GM18858 (cell line): ENCODE measurements around the gene LOXL3.
A peak's percentile ranks its signal among the peaks of the same experiment; 100 is the strongest.
"Not testable (repeated sequence)": the region's sequence is repeated elsewhere in the genome, so short reads cannot be mapped to it uniquely, and the experiment has no call there.

Source experiments
- ATAC-seq: cut with Tn5 transposase; IDR thresholded peaks from one replicate; pipeline ENCODE4 v1.9.1; 2021; ENCODE audit not compliant: unreplicated experiment

LOXL3 gene

GRCh38 chr2:74493546-74493945, 60.2 kb downstream of the LOXL3 start:
- ATAC-seq = no peak

GRCh38 chr2:74491648-74492544, 61.8 kb downstream of the LOXL3 start:
- no peak for ATAC-seq

- no peak for ATAC-seq
These were observed 63.8 kb downstream of the LOXL3 start for GRCh38 chr2:74489906-74490305.

DNA sequence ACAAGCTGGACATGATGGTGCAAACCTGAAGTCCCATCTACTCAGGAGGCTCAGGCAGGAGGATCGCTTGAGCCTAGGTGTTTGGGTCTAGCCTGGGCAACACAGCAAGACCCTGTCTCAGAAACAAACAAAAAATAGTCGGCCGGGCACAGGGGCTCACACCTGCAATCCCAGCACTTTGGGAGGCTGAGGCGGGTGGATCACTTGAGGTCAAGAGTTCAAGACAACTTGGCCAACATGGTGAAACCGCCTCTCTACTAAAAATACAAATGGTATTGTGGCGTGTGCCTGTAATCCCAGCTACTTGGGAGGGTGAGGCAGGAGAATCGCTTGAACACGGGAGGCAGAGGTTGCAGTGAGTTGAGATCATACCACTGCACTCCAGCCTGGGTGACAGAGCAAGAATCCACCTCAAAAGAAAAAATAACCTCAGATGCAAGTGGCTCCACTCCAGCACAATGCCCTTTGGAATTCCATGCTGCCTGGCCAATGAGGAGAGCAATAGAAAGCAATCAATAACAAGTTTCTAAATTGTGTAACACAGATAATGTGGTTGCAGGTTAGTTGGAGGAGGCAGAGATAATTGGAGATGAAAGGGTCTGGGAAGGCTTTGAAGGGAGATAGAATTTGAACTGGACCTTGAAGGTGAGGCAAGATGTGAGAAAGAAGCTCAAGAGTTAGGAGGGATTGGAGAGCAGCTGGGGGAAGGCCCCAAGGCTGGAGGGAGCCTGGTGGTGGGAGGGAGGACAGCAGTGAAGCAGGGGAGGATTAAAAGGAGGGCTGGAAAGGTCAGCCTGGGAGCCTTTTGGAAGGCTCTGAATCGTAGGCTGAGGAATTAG, 64.9 kb downstream of the LOXL3 start:
- no peak for ATAC-seq

DNA sequence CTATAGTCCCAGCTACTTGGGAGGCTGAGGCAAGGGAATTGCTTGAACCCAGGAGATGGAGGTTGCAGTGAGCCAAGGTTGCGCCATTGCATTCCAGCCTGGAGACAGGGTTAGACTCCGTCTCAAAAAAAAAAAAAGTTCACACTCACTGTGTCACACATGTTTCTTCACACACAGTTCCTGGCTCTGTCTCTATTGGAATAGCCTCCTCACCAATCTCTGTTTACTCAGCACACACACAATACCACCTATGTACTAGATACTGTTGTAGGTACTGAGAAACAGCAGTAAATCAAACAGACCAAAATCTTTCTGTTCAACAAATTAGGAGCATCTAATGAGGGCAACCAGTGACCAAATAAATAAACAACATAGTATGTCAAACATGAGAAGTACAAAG, 67.6 kb downstream of the LOXL3 start:
- no peak for ATAC-seq

- not testable (repeated sequence) for ATAC-seq
These were observed 70.0 kb downstream of the LOXL3 start for GRCh38 chr2:74483675-74484164.

DNA sequence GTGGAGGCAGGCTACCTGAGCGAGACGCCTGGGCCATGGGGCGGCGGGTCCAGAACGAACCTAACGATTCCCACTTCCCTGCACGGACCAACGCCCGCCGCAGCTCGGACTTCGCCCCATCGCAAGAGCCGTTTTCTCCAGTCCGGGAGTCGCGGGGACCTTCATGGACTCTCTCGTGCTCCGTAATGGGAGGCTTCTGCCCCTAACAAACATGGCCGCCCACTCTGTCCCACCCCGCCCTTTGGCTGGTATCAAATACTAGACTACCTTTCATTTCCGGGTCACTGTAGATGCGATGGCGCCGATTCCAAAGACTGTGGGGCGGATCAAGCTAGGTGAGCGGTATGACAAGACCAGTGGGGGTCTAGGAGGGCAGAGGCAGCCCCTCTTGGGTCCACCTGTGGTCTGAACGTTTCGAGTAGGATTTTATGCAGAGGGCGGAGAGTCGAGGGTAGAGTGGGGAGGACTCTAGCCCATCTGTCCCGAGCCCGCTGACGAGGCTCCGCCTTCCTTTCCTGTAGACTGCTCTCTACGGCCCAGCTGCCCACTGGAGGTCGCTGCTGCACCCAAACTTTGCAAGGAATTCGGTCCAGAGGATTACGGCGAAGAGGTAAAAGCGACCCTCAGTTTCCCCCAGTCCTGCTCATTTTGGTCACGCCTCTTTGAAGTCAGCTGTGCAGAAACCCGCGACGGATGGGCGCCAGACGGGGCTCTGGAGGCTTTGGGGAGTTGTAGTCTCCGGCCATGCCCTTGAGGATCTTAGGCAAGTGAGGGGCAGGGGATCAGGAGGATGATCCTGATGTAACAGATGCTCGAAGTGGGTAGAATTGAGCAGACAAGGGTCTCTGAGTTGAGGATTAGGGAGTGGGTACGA, 70.7 kb downstream of the LOXL3 start, which contains the start of the genes CCDC142 and TTC31:
TSS of gene CCDC142 (minus strand) at position 198 of the 874 bp plus-strand sequence. CDS start at position 37, 161 bp downstream.
TSS of gene TTC31 (plus strand) at position 281 of the 874 bp plus-strand sequence. CDS start at position 296, 15 bp downstream.
- peak; percentile 78 for ATAC-seq
